Sigmoid colon (tissue), 7 donors: ENCODE results near the gene ALAS1. TPM values are rescaled to one million over a fixed set of nuclear protein-coding genes. Genes with fewer than 3 reads are reported as not detected.

ENCODE experiments used
- DNase-seq: peaks from one replicate; pipeline ENCODE4 v3.0.0-alpha.2; 2019
- H3K27ac ChIP-seq, 4 donors: fragments of 200-600 bp; sonication (generic); one replicate each; pipeline ENCODE4 v1.5.1; 2016 to 2019; ENCODE audit warnings: mild to moderate bottlenecking in 1 of 4
- H3K27me3 ChIP-seq, 3 donors: fragments of 200-600 bp; sonication (generic); one replicate each; pipeline ENCODE4 v1.5.1; 2019; ENCODE audit warnings: mild to moderate bottlenecking in 1 of 3
- H3K36me3 ChIP-seq, 4 donors: fragments of 200-600 bp; sonication (generic); one replicate each; pipeline ENCODE4 v1.5.1; 2016 to 2019
- H3K4me1 ChIP-seq, 4 donors: fragments of 200-600 bp; sonication (generic); one replicate each; pipeline ENCODE4 v1.5.1; 2017 to 2019
- H3K4me3 ChIP-seq, 4 donors: fragments of 200-600 bp; sonication (generic); one replicate each; pipeline ENCODE4 v1.5.1; 2017 to 2019; ENCODE audit warnings: mild to moderate bottlenecking in 2 of 4, moderate library complexity in 1 of 4
- H3K9me3 ChIP-seq, 4 donors: fragments of 200-600 bp in 3 of 4; sonication (generic) in 3 of 4; one replicate each; pipeline versions ENCODE4 v1.5.1 to v1.6.1; 2013 to 2019
- CTCF ChIP-seq, 4 experiments: fragments of 450-650 bp in 3 of 4; fragments of 200-600 bp in 1 of 4; IDR thresholded peaks; one replicate each; pipeline ENCODE4 v1.5.1; 2016 to 2019; ENCODE audit warnings: antibody characterized with exemption in 4 of 4, mild to moderate bottlenecking in 3 of 4, moderate library complexity in 2 of 4
- EP300 ChIP-seq, 4 donors: sonication (generic); formaldehyde crosslinking; IDR thresholded peaks; one replicate each; pipeline ENCODE4 v1.6.1; 2017; ENCODE audit warnings: antibody characterized with exemption in 4 of 4
- POLR2A ChIP-seq, 2 donors: fragments of 450-650 bp; IDR thresholded peaks; one replicate each; pipeline ENCODE4 v1.6.1; 2016; ENCODE audit warnings: antibody characterized with exemption in 2 of 2, mild to moderate bottlenecking in 2 of 2, moderate library complexity in 2 of 2
- POLR2AphosphoS5 ChIP-seq, 4 donors: sonication (generic); formaldehyde crosslinking; IDR thresholded peaks; one replicate each; pipeline ENCODE4 v1.6.1; 2017; ENCODE audit warnings: antibody characterized with exemption in 4 of 4
- WGBS, 2 donors: extraction: QIAGEN DNeasy Blood & Tissue Kit; methylation state at CpG; one replicate each; pipeline ENCODE4 v1.1.7; 2013; 5-methylcytosine and 5-hydroxymethylcytosine counted together
- intact Hi-C: fragments of 100-400 bp; cut with DNase I; formaldehyde crosslinking; loops from one replicate; pipeline ENCODE4 v1.15.1; 2023
- polyA plus RNA-seq, 3 donors: library from polyadenylated mRNA; stranded (reverse); fragments of 200-250 nt; gene quantifications; one replicate each; pipeline ENCODE4 v1.2.3, GENCODE V29; 2013
- total RNA-seq, 4 donors: library from RNA; depleted of rRNA; stranded (reverse); fragments of >200 nt; gene quantifications; one replicate each; pipeline ENCODE4 v1.1.0, GENCODE V29; 2016
- donor health status: healthy with polysubstance abuse.
- donor health status: Bipolar disorder and iron deficiency.
- donor health status: healthy.

The ALAS1 gene
- total and polyA plus RNA-seq, 7 donors, result 23.2 to 121 (median 27.3) TPM

GRCh38 chr3:52211268-52211891 lies 13.4 kb downstream of the ALAS1 start:
- Histone ChIP-seq H3K9me3 (no peaks in the 10 kb centered on the region), H3K27ac (no peak overlapping the region), H3K4me3 (no peak overlapping the region), H3K27me3 (no peaks in the 10 kb centered on the region), H3K4me1 (peaks cover 0 to 5% (median 3%) of the 10 kb centered on the region in 4 donors), H3K36me3 (peaks cover 60 to 92% (median 82%) of the 10 kb centered on the region in 4 donors)
- no peak for TF ChIP-seq POLR2A (IDR thresholded peaks at IDR 0.05)
- TF ChIP-seq CTCF (IDR thresholded peaks at IDR 0.05), result no peak
- no peak for TF ChIP-seq EP300 (IDR thresholded peaks at IDR 0.05)
- TF ChIP-seq POLR2AphosphoS5 (IDR thresholded peaks at IDR 0.05), result no peak
- intact Hi-C loops, result no loop called here
- no peak for DNase-seq
- 95 to 97% methylated on average over 18 of the region's 18 CpGs for WGBS, 2 donors

- no peak for TF ChIP-seq EP300 (IDR thresholded peaks at IDR 0.05)
- TF ChIP-seq CTCF (IDR thresholded peaks at IDR 0.05), result no peak
- TF ChIP-seq POLR2A (IDR thresholded peaks at IDR 0.05), result no peak
- no peak for TF ChIP-seq POLR2AphosphoS5 (IDR thresholded peaks at IDR 0.05)
- no peak for DNase-seq
- no peaks in the 10 kb centered on the region for H3K27me3 ChIP-seq
- no peaks in the 10 kb centered on the region for H3K9me3 ChIP-seq
- intact Hi-C loops, result no loop called here
- 60 to 90% methylated on average over 8 of the region's 8 CpGs for WGBS, 2 donors
- peaks cover 0 to 21% (median 16%) of the 10 kb centered on the region in 4 donors for H3K4me1 ChIP-seq
- H3K27ac ChIP-seq, result no peak overlapping the region
- peaks cover 53 to 76% (median 67%) of the 10 kb centered on the region in 4 donors for H3K36me3 ChIP-seq
- H3K4me3 ChIP-seq, result no peak overlapping the region
Measured at GRCh38 chr3:52213005-52213404, 15.0 kb downstream of the ALAS1 start.

- Histone ChIP-seq H3K27me3 (no peaks in the 10 kb centered on the region), H3K4me3 (no peak overlapping the region), H3K9me3 (no peaks in the 10 kb centered on the region), H3K36me3 (peaks cover 51 to 67% (median 59%) of the 10 kb centered on the region in 4 donors), H3K4me1 (peaks cover 0 to 25% (median 16%) of the 10 kb centered on the region in 4 donors), H3K27ac (no peak overlapping the region)
- TF ChIP-seq CTCF (IDR thresholded peaks at IDR 0.05) (no peak), EP300 (IDR thresholded peaks at IDR 0.05) (no peak), POLR2AphosphoS5 (IDR thresholded peaks at IDR 0.05) (no peak), POLR2A (IDR thresholded peaks at IDR 0.05) (no peak)
- intact Hi-C loops, result no loop called here
- DNase-seq, result no peak
Measured at GRCh38 chr3:52213901-52214300, 15.9 kb downstream of the ALAS1 start.

- Histone ChIP-seq H3K36me3 (peaks cover 37 to 53% (median 45%) of the 10 kb centered on the region in 4 donors), H3K27me3 (no peaks in the 10 kb centered on the region), H3K4me3 (no peak overlapping the region), H3K9me3 (no peaks in the 10 kb centered on the region), H3K27ac (no peak overlapping the region), H3K4me1 (peaks cover 0 to 27% (median 17%) of the 10 kb centered on the region in 4 donors)
- TF ChIP-seq EP300 (IDR thresholded peaks at IDR 0.05) (no peak), POLR2AphosphoS5 (IDR thresholded peaks at IDR 0.05) (no peak), POLR2A (IDR thresholded peaks at IDR 0.05) (no peak), CTCF (IDR thresholded peaks at IDR 0.05) (no peak)
- WGBS, 2 donors, result 95 to 98% methylated on average over 7 of the region's 7 CpGs
- intact Hi-C loops, result no loop called here
- DNase-seq, result no peak
Measured at GRCh38 chr3:52215351-52215750, 17.4 kb downstream of the ALAS1 start.
